ENCODE data around the gene SPACA6. TPM values are rescaled to one million over a fixed set of nuclear protein-coding genes. Genes with fewer than 3 reads are reported as not detected.

The SPACA6 gene
- total RNA-seq, 1 experiment from 2014 or later: 29.5 TPM

DNA sequence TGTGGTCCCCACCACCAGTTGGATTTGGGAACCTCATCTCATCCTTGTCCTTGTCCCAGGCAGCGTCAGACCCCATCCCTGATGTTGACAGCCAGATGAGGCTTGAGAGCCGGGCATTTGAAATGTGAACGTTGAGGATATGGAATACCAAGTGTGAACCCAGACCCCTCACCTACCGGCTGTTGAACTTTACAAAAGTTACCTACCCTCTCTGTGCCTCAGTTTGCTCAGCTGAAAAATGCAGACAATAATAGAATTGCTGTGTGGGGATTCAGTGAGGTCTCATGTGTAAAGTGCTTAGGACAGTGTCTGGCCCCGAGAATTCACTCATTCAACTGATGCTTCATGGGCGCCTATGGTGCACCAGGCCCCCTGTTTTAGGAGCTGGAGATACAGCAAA lies 45.8 kb upstream of the SPACA6 start:
- intact Hi-C loops (cut with micrococcal nuclease; ENCODE audit: unreplicated experiment): no loop called here
- Histone ChIP-seq H3K9me2 (ENCODE audit: insufficient read depth) (no peaks in the 10 kb centered on the region), H3F3A (ENCODE audit: insufficient read depth, low read depth) (no peaks in the 10 kb centered on the region), H3K79me2 (ENCODE audit: low read depth) (no peaks in the 10 kb centered on the region), H3K4me2 (no peak overlapping the region), H3K27me3 (ENCODE audit: insufficient read depth, low read depth) (peaks cover 48% of the 10 kb centered on the region), H3K4me3 (no peak overlapping the region), H2AFZ (no peak overlapping the region), H3K36me3 (ENCODE audit: low read depth) (no peaks in the 10 kb centered on the region), H3K9me3 (ENCODE audit: insufficient read depth, low read depth) (no peaks in the 10 kb centered on the region), H3K27ac (no peak overlapping the region), H3K4me1 (replicated peaks; ENCODE audit: insufficient read depth) (no peaks in the 10 kb centered on the region), H4K20me1 (ENCODE audit: insufficient read depth) (no peaks in the 10 kb centered on the region)
- CTCF ChIA-PET: no interaction called here
- POLR2A ChIA-PET (ENCODE audit: unreplicated experiment): no interaction called here
- no peak for DNase-seq
- 0 out of 2 replicates have a peak, but pooled peaks have one; percentile 85 for TF ChIP-seq EZH2 (IDR thresholded peaks at IDR 0.05; ENCODE audit: low read depth)
- TF ChIP-seq, protein P1, sequence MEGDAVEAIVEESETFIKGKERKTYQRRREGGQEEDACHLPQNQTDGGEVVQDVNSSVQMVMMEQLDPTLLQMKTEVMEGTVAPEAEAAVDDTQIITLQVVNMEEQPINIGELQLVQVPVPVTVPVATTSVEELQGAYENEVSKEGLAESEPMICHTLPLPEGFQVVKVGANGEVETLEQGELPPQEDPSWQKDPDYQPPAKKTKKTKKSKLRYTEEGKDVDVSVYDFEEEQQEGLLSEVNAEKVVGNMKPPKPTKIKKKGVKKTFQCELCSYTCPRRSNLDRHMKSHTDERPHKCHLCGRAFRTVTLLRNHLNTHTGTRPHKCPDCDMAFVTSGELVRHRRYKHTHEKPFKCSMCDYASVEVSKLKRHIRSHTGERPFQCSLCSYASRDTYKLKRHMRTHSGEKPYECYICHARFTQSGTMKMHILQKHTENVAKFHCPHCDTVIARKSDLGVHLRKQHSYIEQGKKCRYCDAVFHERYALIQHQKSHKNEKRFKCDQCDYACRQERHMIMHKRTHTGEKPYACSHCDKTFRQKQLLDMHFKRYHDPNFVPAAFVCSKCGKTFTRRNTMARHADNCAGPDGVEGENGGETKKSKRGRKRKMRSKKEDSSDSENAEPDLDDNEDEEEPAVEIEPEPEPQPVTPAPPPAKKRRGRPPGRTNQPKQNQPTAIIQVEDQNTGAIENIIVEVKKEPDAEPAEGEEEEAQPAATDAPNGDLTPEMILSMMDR (conservative IDR thresholded peaks at IDR 0.05): no peak
- BruUV-seq (replicated peaks): no TSS peak

DNA sequence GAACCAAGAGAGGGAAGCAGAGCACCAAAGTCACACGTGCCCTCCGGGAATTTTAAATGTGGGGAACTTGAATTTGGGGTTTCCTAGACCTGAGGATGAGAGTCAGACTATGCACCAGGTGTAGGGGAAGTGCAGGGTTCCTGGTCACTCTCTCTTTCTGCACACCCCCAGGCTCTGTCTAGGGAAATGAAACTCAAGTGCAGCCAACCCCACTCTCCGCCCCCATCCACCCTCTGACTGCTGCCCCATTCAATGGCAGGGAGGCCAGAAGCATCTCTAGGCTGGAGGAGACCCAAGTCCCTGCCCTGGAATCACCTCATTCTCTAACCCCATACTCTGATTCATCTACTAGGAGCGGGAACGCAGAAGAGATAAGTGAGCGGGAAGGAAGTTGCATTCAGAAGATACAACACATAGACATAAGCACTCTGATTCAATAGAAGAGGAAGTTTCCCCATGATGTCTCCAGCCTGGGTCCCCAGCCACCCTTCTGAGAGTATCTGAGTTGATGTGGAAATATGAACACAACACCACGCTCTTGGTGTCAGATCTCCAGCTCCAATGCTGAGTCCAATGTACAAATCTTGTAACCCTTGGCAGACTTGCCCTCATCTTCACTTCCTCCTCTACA lies 41.8 kb upstream of the SPACA6 start:
- POLR2A ChIA-PET (ENCODE audit: unreplicated experiment): no interaction called here
- no peak for DNase-seq
- CTCF ChIA-PET: no interaction called here
- no TSS peak for BruUV-seq (replicated peaks)
- H3K4me2 ChIP-seq: no peak overlapping the region
- intact Hi-C loops (cut with micrococcal nuclease; ENCODE audit: unreplicated experiment): loop anchor here (10.0 kb wide), 1 partner anchor 227 kb away; no protein-coding TSS in a partner anchor
- H3K36me3 ChIP-seq (ENCODE audit: low read depth): no peaks in the 10 kb centered on the region
- no peak overlapping the region for H3K27ac ChIP-seq
- TF ChIP-seq, protein P1 (conservative IDR thresholded peaks at IDR 0.05): no peak
- H4K20me1 ChIP-seq (ENCODE audit: insufficient read depth): no peaks in the 10 kb centered on the region
- no peaks in the 10 kb centered on the region for H3K9me3 ChIP-seq (ENCODE audit: insufficient read depth, low read depth)
- no peaks in the 10 kb centered on the region for H3F3A ChIP-seq (ENCODE audit: insufficient read depth, low read depth)
- no peaks in the 10 kb centered on the region for H3K79me2 ChIP-seq (ENCODE audit: low read depth)
- H3K27me3 ChIP-seq (ENCODE audit: insufficient read depth, low read depth): peaks cover 60% of the 10 kb centered on the region
- no peaks in the 10 kb centered on the region for H3K9me2 ChIP-seq (ENCODE audit: insufficient read depth)
- H3K4me3 ChIP-seq: no peak overlapping the region
- H3K4me1 ChIP-seq (replicated peaks; ENCODE audit: insufficient read depth): no peaks in the 10 kb centered on the region
- H2AFZ ChIP-seq: no peak overlapping the region

DNA sequence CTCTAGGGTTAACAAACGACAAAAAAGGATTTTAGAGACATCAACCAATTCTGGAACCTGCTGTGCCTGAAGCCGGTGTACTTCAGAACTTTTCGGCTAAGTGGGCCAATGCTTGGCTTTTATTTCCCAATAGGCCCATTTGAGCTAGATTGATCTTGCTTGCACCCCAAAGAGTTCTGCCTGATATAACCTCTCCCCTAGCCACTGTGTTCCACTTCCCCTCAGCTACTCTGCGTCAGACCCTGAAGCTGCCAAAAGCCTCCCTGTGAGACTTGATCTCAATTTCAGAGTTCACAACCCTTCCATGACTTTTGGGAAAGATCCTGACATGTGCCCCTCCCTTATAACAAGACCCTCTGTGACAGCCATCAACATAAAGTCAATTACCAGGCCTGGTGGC lies 40.9 kb upstream of the SPACA6 start:
- ChIA-PET POLR2A (ENCODE audit: unreplicated experiment) (no interaction called here), CTCF (no interaction called here)
- intact Hi-C loops (cut with micrococcal nuclease; ENCODE audit: unreplicated experiment): loop anchor here (10.0 kb wide), 1 partner anchor 227 kb away; no protein-coding TSS in a partner anchor

More for the DNA sequence above, 40.9 kb upstream of the SPACA6 start:
- DNase-seq: no peak
- Histone ChIP-seq H3K9me3 (ENCODE audit: insufficient read depth, low read depth) (no peaks in the 10 kb centered on the region), H4K20me1 (ENCODE audit: insufficient read depth) (no peaks in the 10 kb centered on the region), H2AFZ (no peak overlapping the region), H3K27me3 (ENCODE audit: insufficient read depth, low read depth) (peaks cover 55% of the 10 kb centered on the region), H3K79me2 (ENCODE audit: low read depth) (no peaks in the 10 kb centered on the region), H3F3A (ENCODE audit: insufficient read depth, low read depth) (no peaks in the 10 kb centered on the region), H3K27ac (no peak overlapping the region), H3K9me2 (ENCODE audit: insufficient read depth) (no peaks in the 10 kb centered on the region), H3K4me1 (replicated peaks; ENCODE audit: insufficient read depth) (no peaks in the 10 kb centered on the region), H3K4me3 (no peak overlapping the region), H3K4me2 (no peak overlapping the region), H3K36me3 (ENCODE audit: low read depth) (no peaks in the 10 kb centered on the region)
- no TSS peak for BruUV-seq (replicated peaks)
- no peak for TF ChIP-seq EZH2 (IDR thresholded peaks at IDR 0.05; ENCODE audit: low read depth)
- TF ChIP-seq, protein P1 (conservative IDR thresholded peaks at IDR 0.05): no peak

Measured in PC-9 (cell line).